HEK293 (cell line): Measurements from ENCODE around the gene PIK3C2A.

ENCODE experiments used
- ATF2 ChIP-seq: fragments of 450-650 bp; formaldehyde crosslinking; IDR thresholded peaks from 2 replicates; pipeline ENCODE4 v1.5.1; 2016; ENCODE audit warnings: missing biosample characterization, missing genetic modification characterization, low read depth
- BCL11A ChIP-seq: fragments of 450-650 bp; formaldehyde crosslinking; IDR thresholded peaks from 2 replicates; pipeline ENCODE4 v1.5.1; 2016; ENCODE audit warnings: low read depth, missing biosample characterization, missing genetic modification characterization
- GLI2 ChIP-seq: fragments of 450-650 bp; formaldehyde crosslinking; IDR thresholded peaks from 2 replicates; pipeline ENCODE4; 2017; ENCODE audit warnings: missing biosample characterization, missing genetic modification characterization, low read depth, borderline replicate concordance
- HOXC10 ChIP-seq: sonication (generic); formaldehyde crosslinking; IDR thresholded peaks from 2 replicates; pipeline ENCODE4 v1.8.1; 2023; ENCODE audit warnings: mild to moderate bottlenecking, missing genetic modification reagents
- HOXD13 ChIP-seq: sonication (generic); formaldehyde crosslinking; IDR thresholded peaks from 2 replicates; pipeline ENCODE4 v1.8.0; 2022; ENCODE audit warnings: missing genetic modification reagents, borderline replicate concordance
- KLF16 ChIP-seq: fragments of 450-650 bp; formaldehyde crosslinking; IDR thresholded peaks from 2 replicates; pipeline ENCODE4 v1.5.1; 2017; ENCODE audit warnings: missing biosample characterization, missing genetic modification characterization
- KLF8 ChIP-seq: fragments of 450-650 bp; formaldehyde crosslinking; IDR thresholded peaks from 2 replicates; pipeline ENCODE4 v1.5.1; 2016; ENCODE audit warnings: missing biosample characterization, missing genetic modification characterization
- MYNN ChIP-seq: fragments of 450-650 bp; formaldehyde crosslinking; IDR thresholded peaks from 2 replicates; pipeline ENCODE4 v1.5.1; 2016; ENCODE audit warnings: missing biosample characterization, missing genetic modification characterization, borderline replicate concordance
- RBAK ChIP-seq: fragments of 450-650 bp; formaldehyde crosslinking; IDR thresholded peaks from 2 replicates; pipeline ENCODE4 v1.5.1; 2016; ENCODE audit warnings: missing biosample characterization, missing genetic modification characterization
- ZFP3 ChIP-seq: fragments of 450-650 bp; formaldehyde crosslinking; IDR thresholded peaks from 2 replicates; pipeline ENCODE4 v1.5.1; 2016; ENCODE audit warnings: low read depth, missing biosample characterization, missing genetic modification characterization
- ZNF121 ChIP-seq: fragments of 450-650 bp; formaldehyde crosslinking; IDR thresholded peaks from 2 replicates; pipeline ENCODE4 v1.5.1; 2016; ENCODE audit warnings: missing biosample characterization, missing genetic modification characterization
- ZNF132 ChIP-seq: fragments of 450-650 bp; formaldehyde crosslinking; IDR thresholded peaks from 2 replicates; pipeline ENCODE4 v1.5.1; 2017; ENCODE audit warnings: missing biosample characterization, missing genetic modification characterization, borderline replicate concordance
- ZNF140 ChIP-seq: fragments of 450-650 bp; formaldehyde crosslinking; IDR thresholded peaks from 2 replicates; pipeline ENCODE4 v1.5.1; 2016; ENCODE audit warnings: missing biosample characterization, missing genetic modification characterization
- ZNF2 ChIP-seq: fragments of 450-650 bp; formaldehyde crosslinking; IDR thresholded peaks from 2 replicates; pipeline ENCODE4 v1.5.1; 2016; ENCODE audit warnings: missing biosample characterization, missing genetic modification characterization
- ZNF274 ChIP-seq, 2 experiments: fragments of 200-500 bp in 1 of 2; fragments of 450-650 bp in 1 of 2; sonication (Bioruptor generic) in 1 of 2; formaldehyde crosslinking in 1 of 2; IDR thresholded peaks; 2 replicates each; pipeline versions ENCODE4 v1.5.1 to v1.6.1; 2014 to 2016; ENCODE audit warnings: borderline replicate concordance in 1 of 2, inconsistent platforms in 1 of 2, low read length in 1 of 2, missing biosample characterization in 1 of 2, missing genetic modification characterization in 1 of 2
- ZNF280C ChIP-seq: fragments of 450-650 bp; formaldehyde crosslinking; IDR thresholded peaks from 2 replicates; pipeline ENCODE4 v1.5.1; 2016; ENCODE audit warnings: missing biosample characterization, missing genetic modification characterization
- ZNF354C ChIP-seq: fragments of 450-650 bp; formaldehyde crosslinking; IDR thresholded peaks from 2 replicates; pipeline ENCODE4 v1.5.1; 2016; ENCODE audit warnings: missing biosample characterization, missing genetic modification characterization, low read depth, borderline replicate concordance
- ZNF391 ChIP-seq: fragments of 450-650 bp; formaldehyde crosslinking; IDR thresholded peaks from 2 replicates; pipeline ENCODE4 v1.5.1; 2016; ENCODE audit warnings: low read depth, missing biosample characterization, missing genetic modification characterization, borderline replicate concordance
- ZNF510 ChIP-seq: fragments of 450-650 bp; formaldehyde crosslinking; IDR thresholded peaks from 2 replicates; pipeline ENCODE4 v1.5.1; 2018; ENCODE audit warnings: mild to moderate bottlenecking, missing genetic modification characterization, missing biosample characterization; ENCODE audit not compliant: insufficient replicate concordance
- ZNF521 ChIP-seq: fragments of 450-650 bp; formaldehyde crosslinking; IDR thresholded peaks from 2 replicates; pipeline ENCODE4 v1.5.1; 2017; ENCODE audit warnings: missing biosample characterization, mild to moderate bottlenecking, missing genetic modification characterization
- ZNF561 ChIP-seq: fragments of 450-650 bp; IDR thresholded peaks from 2 replicates; pipeline ENCODE4 v1.5.1; 2018; ENCODE audit warnings: missing biosample characterization, missing genetic modification characterization, borderline replicate concordance
- ZNF626 ChIP-seq: fragments of 450-650 bp; sonication (Bioruptor Pico); formaldehyde crosslinking; IDR thresholded peaks from 2 replicates; pipeline ENCODE4 v1.5.1; 2018; ENCODE audit warnings: missing biosample characterization, missing genetic modification characterization, inconsistent platforms
- ZNF660 ChIP-seq: fragments of 450-650 bp; IDR thresholded peaks from 2 replicates; pipeline ENCODE4 v1.5.1; 2018; ENCODE audit warnings: missing biosample characterization, mild to moderate bottlenecking, missing genetic modification characterization
- ZNF664 ChIP-seq: fragments of 450-650 bp; formaldehyde crosslinking; IDR thresholded peaks from 2 replicates; pipeline ENCODE4 v1.5.1; 2016; ENCODE audit warnings: missing biosample characterization, missing genetic modification characterization
- ZNF707 ChIP-seq: fragments of 450-650 bp; formaldehyde crosslinking; IDR thresholded peaks from 2 replicates; pipeline ENCODE4 v1.5.1; 2016; ENCODE audit warnings: missing biosample characterization, missing genetic modification characterization
- ZNF776 ChIP-seq: fragments of 450-650 bp; formaldehyde crosslinking; IDR thresholded peaks from 2 replicates; pipeline ENCODE4 v1.5.0; 2017; ENCODE audit warnings: missing biosample characterization, missing genetic modification characterization, borderline replicate concordance
- ZNF791 ChIP-seq: fragments of 450-650 bp; formaldehyde crosslinking; IDR thresholded peaks from 2 replicates; pipeline ENCODE4 v1.5.1; 2016; ENCODE audit warnings: missing biosample characterization, missing genetic modification characterization
- TF ChIP-seq, protein P1 (sequence below): fragments of 450-650 bp; formaldehyde crosslinking; IDR thresholded peaks from 2 replicates; pipeline ENCODE4 v1.5.1; 2016; ENCODE audit warnings: missing biosample characterization, missing genetic modification characterization
- TF ChIP-seq, protein P2 (sequence below): fragments of 450-650 bp; formaldehyde crosslinking; IDR thresholded peaks from 2 replicates; pipeline ENCODE4 v1.5.1; 2016; ENCODE audit warnings: missing biosample characterization, missing genetic modification characterization
- TF ChIP-seq, protein P3 (sequence below): fragments of 450-650 bp; formaldehyde crosslinking; IDR thresholded peaks from 2 replicates; pipeline ENCODE4 v1.5.1; 2016; ENCODE audit warnings: missing biosample characterization, missing genetic modification characterization

The PIK3C2A gene

DNA sequence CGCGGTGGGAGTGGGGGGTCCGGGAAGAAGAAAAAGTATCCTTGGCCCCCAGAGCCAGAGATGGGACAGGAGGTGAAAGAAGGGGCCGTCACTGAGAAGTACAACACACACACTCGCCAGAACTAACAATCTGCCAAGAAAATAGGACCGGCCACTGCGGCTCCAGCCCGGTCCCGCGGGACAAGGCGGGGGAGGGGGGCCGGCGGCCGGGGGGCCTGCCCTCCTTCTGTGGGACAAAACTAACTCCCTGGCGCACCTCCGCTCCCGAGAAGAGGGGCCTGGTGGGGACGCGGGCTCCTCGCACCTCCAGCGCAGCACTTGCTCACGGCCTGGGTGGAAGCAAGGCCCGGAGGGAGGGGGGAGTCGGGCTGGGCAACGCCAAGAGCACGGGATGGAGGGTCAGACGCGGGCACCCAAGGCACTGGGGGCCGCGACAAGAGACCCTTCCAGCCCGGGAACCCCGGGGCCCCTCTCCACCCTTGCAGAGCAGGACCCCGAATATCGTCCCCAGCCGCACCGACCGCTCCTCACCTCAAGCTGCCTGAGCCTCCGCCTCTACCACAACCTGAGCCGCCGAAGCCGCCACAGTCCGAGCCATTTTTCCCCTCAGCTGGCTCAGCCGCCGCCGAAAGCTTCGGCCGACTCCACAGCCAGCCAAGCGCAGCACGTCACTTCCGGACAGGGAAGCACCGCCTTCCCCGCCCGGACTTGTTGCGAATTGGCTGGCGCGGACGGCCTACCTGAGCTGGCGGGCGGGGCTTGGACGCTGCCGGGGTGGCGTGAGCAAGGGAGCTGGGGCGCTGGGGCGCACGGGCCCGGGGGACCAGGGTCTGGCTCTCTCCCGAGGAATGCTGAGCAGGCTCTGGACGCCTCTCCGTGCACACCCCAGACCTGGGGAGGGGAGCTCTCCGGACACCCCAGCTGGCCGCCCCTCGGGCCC is at the start of gene PIK3C2A (continued):
- TF ChIP-seq ZNF626 (tag by site-specific recombination) (no peak), ZNF510 (no peak), ZNF2 (no peak), ZNF791 (tag by site-specific recombination) (no peak), ZFP3 (tag by site-specific recombination) (no peak), HOXC10 (CRISPR knock-in tag) (no peak), KLF8 (peak; percentile 18; the same call in 1 of the 2 replicates), MYNN (tag by site-specific recombination) (no peak), HOXD13 (CRISPR knock-in tag) (no peak), ZNF660 (no peak), ZNF776 (tag by site-specific recombination) (no peak), RBAK (tag by site-specific recombination) (no peak), ZNF354C (no peak), ZNF707 (tag by site-specific recombination) (no peak), GLI2 (no peak), KLF16 (tag by site-specific recombination) (peak; percentile 17), BCL11A (tag by site-specific recombination) (no peak), ZNF280C (tag by site-specific recombination) (no peak), ZNF274 (IDR thresholded peaks at IDR 0.05; ENCODE audit: low read length) (no peak), ZNF274 (tag by site-specific recombination; IDR thresholded peaks at IDR 0.05; ENCODE audit: borderline replicate concordance) (no peak), ATF2 (tag by site-specific recombination) (no peak), ZNF121 (no peak), ZNF561 (tag by site-specific recombination) (no peak), ZNF132 (tag by site-specific recombination) (no peak), ZNF391 (tag by site-specific recombination) (0 out of 2 replicates have a peak, but pooled peaks have one; percentile 40), ZNF664 (no peak), ZNF140 (tag by site-specific recombination) (no peak), ZNF521 (tag by site-specific recombination) (no peak)
- TF ChIP-seq, protein P1, sequence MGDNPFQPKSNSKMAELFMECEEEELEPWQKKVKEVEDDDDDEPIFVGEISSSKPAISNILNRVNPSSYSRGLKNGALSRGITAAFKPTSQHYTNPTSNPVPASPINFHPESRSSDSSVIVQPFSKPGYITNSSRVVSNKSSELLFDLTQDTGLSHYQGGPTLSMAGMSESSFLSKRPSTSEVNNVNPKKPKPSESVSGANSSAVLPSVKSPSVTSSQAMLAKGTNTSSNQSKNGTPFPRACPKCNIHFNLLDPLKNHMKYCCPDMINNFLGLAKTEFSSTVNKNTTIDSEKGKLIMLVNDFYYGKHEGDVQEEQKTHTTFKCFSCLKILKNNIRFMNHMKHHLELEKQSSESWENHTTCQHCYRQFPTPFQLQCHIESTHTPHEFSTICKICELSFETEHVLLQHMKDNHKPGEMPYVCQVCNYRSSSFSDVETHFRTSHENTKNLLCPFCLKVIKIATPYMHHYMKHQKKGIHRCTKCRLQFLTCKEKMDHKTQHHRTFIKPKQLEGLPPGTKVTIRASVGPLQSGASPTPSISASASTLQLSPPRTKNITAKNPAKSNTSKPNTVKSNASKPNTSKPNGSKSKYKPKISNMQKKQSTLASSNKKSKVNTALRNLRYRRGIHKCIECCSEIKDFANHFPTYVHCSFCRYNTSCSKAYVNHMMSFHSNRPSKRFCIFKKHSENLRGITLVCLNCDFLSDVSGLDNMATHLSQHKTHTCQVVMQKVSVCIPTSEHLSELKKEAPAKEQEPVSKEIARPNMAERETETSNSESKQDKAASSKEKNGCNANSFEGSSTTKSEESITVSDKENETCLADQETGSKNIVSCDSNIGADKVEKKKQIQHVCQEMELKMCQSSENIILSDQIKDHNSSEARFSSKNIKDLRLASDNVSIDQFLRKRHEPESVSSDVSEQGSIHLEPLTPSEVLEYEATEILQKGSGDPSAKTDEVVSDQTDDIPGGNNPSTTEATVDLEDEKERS (tag by site-specific recombination) = no peak
- TF ChIP-seq, protein P2, sequence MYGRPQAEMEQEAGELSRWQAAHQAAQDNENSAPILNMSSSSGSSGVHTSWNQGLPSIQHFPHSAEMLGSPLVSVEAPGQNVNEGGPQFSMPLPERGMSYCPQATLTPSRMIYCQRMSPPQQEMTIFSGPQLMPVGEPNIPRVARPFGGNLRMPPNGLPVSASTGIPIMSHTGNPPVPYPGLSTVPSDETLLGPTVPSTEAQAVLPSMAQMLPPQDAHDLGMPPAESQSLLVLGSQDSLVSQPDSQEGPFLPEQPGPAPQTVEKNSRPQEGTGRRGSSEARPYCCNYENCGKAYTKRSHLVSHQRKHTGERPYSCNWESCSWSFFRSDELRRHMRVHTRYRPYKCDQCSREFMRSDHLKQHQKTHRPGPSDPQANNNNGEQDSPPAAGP (tag by site-specific recombination) = 0 out of 2 replicates have a peak, but pooled peaks have one; percentile 51
- TF ChIP-seq, protein P3, sequence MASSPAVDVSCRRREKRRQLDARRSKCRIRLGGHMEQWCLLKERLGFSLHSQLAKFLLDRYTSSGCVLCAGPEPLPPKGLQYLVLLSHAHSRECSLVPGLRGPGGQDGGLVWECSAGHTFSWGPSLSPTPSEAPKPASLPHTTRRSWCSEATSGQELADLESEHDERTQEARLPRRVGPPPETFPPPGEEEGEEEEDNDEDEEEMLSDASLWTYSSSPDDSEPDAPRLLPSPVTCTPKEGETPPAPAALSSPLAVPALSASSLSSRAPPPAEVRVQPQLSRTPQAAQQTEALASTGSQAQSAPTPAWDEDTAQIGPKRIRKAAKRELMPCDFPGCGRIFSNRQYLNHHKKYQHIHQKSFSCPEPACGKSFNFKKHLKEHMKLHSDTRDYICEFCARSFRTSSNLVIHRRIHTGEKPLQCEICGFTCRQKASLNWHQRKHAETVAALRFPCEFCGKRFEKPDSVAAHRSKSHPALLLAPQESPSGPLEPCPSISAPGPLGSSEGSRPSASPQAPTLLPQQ (tag by site-specific recombination) = 0 out of 2 replicates have a peak, but pooled peaks have one; percentile 63
